GM19239 (cell line): ENCODE measurements around the gene DDX23.
"Not testable (repeated sequence)": the region's sequence is repeated elsewhere in the genome, so short reads cannot be mapped to it uniquely, and the experiment has no call there.

Experiments used
- DNase-seq: peaks from one replicate; pipeline ENCODE4 v3.0.0; 2011; ENCODE audit warnings: low spot score; ENCODE audit not compliant: insufficient read length
- FAIRE-seq: peaks from 2 replicates; lab custom pipeline; 2011; peaks lifted over from hg19 to GRCh38; lab: Jason Lieb, UNC

Gene DDX23

DNA sequence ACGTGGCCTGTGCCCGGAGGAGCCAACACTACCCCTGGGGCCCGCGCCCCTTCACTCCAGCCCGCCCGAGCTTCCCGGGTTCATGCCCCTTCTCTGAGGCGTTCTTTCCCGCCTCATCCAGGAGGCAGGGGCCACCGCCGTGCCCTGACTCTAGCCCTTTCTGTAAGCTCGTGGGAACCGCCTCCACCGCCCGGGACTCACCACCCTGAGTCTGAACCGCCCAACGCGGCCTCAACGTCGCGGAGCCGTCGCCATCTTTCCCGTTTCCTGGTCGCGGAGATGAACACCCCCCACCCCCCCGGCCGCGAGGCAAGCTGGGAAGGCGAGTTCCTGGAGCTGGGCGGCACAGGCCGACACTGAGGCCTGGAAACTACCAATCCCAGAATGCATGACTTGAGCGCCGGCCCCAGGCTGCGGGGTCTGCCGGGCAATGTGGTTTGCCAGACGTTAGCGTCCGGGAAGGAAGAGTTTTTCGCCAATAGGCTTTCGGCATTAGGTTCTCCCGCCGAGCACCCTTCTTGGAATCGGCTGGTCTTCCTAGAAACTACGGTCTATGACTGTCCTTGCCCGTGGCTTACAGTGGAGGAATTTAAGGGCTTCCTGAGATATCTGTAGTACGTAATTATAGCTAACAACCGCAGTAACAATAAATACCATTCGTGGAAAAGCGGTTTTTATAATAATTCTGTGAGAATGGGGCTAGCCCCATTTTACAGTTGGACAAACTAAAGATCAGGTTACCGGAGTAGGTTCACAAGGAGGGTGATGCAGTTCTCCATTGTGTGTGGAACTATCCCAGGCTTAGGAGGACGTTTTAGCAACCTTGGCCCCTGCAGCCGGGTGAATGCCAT, at the start of gene DDX23:
DDX23 (minus strand) TSS at position 281 of the 851 bp plus-strand sequence. CDS start 6,381 bp downstream, outside the sequence.
- DNase-seq (peak; percentile 96), FAIRE-seq (peak; percentile 97)

DNA sequence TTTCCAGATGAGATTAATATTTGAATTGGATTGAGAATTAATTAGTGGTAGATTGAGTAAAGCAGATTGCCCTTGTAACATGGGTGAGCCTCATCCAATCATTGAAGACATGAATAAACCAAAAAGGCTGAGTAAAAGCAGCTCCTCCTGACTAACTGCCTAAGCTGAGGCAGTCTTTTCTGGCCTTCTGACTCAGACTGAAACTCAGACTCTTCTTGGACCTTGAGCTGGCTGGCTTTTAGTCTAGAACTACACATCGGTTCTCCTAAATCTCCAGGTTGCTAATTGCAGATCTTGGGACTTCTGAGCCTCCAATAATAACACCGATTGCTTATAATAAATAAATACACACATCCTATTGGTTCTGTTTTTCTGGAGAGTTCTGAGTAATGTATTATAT, 49.3 kb upstream of the DDX23 start:
- FAIRE-seq (peak; percentile 11), DNase-seq (peak; percentile 38)

DNA sequence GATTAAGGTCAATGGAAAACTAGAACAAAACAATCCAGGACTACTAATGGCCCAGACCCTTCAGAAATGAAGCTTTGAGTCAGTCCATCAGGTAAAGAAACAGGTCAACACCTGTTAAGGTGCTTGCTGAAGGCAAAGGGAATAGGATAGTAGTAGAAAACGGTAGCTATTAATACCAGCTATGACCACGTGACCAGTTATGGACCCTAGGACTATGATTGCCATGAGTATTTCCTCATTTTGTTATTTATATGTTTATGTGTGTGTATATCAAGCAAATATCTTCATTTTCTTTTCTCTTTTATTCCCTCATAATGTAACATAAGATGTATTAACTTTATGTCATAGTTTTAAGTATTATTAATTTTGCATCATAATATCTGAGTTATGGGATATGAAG, 47.7 kb upstream of the DDX23 start:
- DNase-seq (no peak), FAIRE-seq (no peak)

DNA sequence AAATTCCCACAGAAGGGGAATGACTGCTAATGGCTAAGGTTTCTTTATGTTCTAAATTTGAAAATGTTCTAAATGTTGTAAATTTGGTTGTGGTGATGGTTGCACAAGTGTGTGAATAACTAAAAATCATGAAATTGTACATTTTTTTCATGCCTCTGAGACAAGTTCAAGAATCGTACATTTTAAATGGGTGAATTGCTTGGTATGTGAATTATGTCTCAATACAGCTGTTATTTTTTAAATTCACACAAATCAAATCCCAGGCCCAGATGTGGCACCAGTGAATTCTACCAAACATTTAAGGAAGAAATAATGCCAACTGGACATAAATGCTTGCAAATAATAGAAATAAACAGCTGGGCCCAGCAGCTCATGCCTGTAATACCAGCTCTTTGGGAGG, 42.3 kb upstream of the DDX23 start:
- no peak for FAIRE-seq
- DNase-seq: no peak

DNA sequence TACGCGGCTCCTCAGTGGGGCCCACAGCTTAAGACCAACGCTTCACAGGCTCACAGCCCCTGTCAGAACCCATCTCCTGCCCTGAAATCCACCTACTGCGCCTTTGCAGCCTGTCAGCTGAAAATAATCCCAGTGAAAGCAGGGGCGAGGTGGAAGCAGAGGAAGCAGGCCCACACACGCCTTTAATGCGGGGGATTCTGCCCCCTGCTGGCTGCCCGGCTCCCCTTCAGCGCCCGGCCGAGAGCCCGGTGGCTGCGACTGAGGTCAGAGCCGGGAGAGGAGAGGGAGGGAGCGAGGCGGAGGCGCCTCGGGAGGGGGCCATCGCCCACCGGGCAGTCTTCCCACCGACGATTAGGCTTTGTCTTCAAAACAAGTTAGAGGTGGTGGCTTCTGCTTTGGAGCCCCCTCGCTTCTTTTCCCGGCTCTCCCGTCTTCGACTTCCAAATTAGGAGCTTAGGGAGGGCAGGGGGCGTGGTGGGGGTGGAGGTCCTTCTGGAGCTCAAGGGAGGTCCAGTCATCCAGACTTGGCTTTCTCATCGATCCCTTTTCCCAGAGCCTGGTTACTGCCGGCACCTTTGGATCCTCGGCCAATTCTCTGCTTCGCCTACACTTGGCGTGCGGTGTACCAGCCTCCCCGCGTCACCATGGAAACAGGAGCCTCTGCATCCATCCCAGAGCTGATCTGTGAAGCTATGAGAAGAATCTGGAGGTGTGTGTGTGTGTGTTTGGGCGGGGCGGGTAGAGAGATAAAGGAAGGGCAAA, 38.9 kb upstream of the DDX23 start:
- FAIRE-seq: peak; percentile 8

DNA sequence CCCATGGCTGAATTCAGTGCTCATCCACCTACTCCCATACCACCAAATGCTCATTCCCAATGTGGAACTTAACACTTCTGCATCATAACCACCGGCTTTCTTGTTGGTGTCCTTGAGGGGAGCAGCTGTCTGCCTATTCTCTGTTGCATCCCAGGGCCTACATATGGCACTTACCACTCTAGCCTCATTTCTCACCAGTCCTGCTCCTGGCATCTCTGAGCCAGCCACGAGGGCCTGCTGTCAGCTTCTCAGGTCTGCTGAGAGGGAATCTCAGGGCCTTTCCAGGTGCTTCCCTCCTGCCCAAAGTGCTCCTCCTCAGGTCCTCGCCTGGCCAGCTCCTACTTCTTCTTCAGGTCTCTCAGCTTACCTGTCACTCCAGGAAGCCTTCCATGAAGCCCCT, 37.7 kb upstream of the DDX23 start:
- FAIRE-seq: no peak
- DNase-seq: no peak

More for the DNA sequence above, 38.9 kb upstream of the DDX23 start:
- peak; percentile 55 for DNase-seq

DNA sequence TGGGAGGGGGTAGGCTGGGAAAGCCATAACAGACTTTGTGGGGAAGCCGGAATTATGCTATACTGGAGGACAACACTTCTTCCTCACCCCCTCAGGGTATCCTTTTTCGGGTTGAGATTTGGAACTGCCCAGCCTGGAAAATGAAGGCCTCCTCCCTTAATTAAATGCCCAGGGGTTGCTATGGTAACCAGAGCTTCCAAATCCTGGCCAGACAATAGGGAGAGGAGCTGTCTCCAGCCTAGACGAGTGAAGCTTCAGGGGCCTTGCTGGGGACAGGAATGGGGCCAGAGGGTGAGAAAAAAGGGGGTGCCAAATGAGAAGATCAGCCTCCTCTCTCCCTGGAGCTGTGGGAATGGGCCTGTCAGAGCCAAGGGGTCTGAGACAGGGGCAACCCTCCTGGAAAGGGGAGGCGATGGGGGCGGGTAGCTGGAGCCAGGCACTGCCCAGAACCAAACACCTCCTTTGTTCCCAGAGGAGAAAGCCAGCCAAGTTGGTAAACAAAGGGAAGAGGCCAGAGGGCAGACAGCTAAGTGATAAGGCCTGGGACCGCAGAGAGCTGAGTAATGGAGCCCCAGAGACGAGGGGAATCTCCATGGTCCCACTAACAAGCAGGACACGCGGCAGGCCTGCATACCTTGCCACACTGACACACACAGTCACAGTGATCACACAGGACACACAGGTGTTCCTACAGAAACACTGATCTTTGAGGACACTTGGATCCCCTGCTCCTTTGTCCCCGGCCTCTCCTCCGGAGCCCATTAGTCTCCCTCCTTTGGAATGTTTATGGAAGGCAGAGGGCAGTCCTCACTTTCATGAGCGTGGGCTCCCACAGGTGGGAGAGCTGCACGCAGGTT, 31.6 kb upstream of the DDX23 start:
- no peak for FAIRE-seq
- no peak for DNase-seq

DNA sequence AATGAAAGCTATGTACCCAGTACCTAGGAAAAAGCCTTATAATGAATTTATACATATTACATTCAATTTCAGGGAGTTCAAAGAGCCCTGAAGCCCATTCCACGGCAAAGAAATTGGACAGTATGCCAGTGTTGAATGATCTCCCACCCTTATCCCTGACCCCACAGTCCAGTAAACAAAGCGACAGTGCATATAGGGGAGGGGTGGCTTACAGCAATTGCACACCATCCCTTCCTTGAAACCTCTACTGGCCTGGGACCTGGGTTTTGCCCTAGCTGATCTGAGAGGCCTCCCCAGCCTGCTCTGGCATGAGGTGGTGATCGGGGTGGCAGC, 31.0 kb upstream of the DDX23 start:
- no peak for FAIRE-seq

DNA sequence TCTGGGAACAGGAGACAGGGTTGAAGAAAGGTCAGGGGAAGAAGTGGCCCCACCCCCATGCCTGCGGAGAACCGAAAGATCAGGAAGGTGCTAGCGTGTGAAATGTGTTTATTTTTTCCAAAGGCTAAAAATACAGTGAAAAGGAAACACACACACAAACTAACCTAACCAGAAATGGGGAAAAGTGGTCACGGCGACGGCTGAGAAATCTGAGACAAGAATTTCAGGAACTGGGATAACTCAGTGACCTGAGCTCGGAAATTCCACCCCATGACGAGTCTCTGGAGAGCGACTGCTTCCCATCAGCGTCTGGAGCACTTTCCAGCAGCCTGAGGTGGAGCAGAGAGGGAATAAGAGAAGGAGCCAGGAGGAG, 30.3 kb upstream of the DDX23 start:
- FAIRE-seq (no peak), DNase-seq (no peak)

More for the DNA sequence above, 31.0 kb upstream of the DDX23 start:
- DNase-seq: no peak

DNA sequence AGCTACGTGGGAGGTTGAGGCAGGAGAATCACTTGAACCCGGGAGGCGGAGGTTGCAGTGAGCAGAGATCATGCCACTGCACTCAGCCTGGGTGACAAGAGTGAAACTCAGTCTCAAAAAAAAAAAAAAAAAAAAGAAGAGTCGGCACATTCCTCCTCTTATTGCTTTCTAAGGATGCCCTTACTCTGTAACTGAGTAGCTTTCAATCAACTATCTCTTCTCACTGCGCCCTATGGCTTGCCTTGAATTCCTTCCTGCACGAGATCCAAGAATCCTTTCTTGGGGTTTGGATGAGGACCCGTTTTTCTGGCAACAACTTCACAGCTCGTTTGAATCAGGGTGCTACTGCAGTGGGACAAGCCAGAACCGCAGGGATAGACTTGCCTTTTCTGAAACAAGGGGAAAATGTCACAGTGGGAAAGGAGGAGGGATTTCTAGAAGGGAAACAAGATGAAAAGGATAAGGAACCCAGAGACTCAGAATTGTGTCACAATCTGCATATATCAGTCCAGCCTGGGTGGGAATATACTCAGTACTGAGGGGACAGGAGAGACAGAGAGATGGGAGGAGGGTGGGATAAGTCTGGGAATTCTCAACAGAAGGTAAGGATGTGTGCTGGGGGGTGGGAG, 29.8 kb upstream of the DDX23 start:
- no peak for DNase-seq
- no peak for FAIRE-seq

DNA sequence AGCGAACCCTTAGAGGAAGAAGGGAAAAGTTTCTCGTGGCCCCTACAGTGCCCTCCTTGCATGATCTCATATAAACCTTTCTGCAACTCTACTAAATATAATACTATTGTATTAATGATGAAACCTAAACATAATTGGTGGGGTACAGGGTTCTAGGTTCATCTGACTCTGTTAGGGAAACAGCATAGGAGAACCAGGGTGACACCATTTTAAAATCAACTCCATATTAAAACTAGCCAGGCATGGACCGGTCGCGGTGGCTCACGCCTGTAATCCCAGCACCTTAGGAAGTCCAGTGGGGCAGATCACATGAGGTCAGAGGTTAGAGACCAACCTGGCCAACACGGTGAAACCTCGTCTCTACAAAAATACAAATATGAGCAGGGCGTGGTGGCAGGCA, 28.7 kb upstream of the DDX23 start:
- FAIRE-seq (no peak), DNase-seq (no peak)

DNA sequence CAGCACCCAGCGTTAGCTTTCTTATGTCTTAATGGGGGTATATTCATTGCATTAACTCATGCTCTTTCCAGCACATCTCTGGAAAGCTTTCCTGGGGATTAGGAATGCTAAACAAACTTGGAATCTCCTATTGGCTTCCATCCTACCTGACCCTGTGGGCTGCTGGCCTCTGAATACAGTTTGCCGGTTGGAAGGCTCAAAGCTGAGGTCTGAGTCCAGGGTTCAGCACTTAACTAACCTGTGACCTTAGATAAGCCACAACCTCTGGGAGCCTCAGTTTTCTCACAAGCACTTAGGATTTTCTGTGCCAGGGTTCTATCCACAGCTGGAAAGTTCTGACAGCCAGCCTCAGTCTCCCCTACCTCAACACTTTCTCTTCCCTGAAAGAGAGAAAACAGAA, 26.6 kb upstream of the DDX23 start:
- FAIRE-seq (no peak), DNase-seq (no peak)

DNA sequence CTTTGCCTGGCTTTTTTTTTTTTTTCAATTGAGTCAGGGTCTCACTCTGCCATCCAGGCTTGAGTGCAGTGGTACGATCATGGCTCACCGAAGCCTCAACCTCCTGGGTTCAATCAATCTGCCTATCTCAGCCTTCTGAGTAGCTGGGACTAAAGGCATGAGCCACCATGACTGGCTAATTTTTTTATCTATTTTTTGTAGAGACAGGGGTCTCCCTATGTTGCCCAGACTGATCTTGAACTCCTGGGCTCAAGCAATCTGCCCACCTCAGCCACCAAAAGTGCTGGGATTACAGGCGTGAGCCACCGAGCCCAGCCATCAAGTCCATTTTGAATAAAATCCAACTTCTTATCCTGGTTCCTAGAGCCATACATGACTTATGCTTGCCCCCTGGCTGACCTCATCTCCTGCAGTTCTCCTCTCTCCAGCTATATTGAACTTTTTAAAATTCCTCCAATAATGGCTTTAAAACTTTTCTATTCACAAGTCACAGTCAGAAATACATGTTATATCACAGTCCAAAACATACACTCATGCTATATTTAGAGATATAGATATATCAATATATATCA, 24.1 kb upstream of the DDX23 start:
- DNase-seq (no peak), FAIRE-seq (no peak)

DNA sequence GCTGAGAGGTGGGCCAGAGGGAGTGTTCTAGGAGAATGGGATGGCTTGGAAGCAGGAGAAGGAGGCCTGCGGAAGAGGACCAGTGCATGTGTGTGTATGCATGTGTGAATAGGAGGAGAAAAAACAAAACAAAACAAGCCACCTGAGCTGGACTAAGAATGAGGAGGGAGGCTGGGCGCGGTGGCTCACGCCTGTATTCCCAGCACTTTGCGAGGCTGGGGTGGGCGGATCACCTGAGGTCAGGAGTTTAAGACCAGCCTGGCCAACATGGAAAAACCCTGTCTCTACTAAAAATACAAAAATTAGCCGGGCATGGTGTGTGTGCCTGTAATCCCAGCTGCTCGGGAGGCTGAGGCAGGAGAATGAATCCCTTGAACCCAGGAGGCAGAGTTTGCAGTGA, 21.6 kb upstream of the DDX23 start:
- DNase-seq, FAIRE-seq: not testable (repeated sequence)

DNA sequence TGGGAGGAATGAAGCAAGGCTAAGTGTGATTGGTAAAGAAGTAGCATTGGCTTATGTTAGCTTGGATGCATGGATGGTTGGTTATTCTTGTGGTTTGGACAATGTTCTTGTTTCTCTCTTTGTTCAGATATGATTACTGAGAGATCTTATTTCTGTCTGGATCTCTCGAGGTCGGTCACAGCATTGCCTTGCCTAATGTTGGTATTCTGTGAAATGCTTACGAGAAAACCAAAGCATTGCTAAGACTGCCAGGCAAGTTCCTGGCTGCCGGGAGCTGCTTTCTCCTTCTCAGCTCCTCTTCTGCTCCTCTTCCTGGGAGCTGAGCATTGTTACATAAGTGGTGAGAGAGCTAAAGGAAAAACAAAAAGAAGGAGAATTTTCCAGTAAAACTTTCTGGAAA, 21.1 kb upstream of the DDX23 start:
- no peak for DNase-seq
- FAIRE-seq: no peak

DNA sequence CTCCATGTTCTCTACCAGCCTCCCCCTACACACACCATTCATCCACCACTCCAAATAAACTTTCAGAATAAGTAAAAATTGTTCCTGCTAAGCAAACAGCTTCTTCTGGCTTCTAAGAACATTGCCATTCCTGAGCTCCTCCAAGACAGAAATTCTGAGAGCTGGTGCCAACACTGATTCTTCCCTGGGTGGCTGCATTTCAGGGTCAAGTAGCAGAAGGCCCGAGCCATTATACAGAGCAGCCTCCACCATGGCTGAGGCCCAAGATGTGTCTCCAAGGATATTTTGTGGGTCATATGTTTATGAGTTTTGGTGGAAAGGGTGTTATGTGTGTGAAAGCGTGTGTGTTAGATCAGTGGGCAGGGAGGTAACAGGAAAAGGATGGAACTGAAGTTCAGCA, 17.2 kb upstream of the DDX23 start:
- no peak for FAIRE-seq
- DNase-seq: no peak

DNA sequence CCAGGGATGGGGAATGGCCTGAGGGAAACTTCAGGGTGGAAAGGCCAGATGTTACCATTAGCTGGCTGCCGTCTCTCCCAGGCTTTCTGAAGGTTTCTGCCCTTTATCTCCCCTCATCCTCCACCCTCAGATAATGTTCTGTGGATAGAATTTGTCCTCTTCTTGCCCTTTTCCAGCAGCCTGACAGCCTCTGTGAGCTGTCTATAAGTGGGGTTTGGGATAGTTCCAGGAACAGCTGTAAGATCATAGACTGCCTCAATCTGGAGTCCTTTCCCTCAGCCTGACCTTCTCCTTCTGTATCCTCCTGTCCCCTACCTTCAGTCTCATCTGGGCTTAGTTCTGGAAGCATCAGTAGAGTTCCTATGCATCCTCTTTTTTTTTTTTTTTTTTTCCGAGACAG, 16.5 kb upstream of the DDX23 start:
- no peak for FAIRE-seq

DNA sequence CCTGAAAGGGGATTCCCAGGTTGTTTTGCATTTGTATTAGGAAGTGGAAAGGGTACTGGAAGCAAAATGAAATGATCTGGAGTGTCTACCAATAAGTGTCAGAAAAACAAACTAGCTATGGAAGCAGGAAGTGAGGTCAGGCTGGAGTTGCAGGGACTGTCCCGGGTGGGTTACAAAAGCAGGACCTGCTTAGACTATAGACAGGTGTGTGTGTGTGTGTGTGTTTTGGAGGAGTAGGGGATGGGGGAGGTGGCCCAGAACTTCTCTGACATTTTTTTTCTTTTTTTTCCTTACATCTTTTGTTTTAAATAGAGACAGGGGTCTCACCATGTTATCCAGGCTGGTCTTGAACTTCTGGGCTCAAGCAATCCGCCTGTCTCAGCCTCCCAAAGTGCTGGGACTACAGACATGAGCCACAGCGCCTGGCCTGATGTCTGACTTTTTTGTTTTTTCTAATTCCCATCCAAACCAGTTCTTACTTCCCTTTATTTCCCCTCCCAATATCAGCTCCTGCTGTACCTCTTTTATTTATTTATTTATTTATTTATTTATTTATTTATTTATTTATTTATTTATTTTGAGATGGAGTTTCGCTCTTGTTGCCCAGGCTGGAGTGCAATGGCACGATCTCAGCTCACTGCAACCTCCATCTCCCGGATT, 14.2 kb upstream of the DDX23 start:
- no peak for DNase-seq
- FAIRE-seq: no peak

More for the DNA sequence above, 16.5 kb upstream of the DDX23 start:
- DNase-seq: no peak

DNA sequence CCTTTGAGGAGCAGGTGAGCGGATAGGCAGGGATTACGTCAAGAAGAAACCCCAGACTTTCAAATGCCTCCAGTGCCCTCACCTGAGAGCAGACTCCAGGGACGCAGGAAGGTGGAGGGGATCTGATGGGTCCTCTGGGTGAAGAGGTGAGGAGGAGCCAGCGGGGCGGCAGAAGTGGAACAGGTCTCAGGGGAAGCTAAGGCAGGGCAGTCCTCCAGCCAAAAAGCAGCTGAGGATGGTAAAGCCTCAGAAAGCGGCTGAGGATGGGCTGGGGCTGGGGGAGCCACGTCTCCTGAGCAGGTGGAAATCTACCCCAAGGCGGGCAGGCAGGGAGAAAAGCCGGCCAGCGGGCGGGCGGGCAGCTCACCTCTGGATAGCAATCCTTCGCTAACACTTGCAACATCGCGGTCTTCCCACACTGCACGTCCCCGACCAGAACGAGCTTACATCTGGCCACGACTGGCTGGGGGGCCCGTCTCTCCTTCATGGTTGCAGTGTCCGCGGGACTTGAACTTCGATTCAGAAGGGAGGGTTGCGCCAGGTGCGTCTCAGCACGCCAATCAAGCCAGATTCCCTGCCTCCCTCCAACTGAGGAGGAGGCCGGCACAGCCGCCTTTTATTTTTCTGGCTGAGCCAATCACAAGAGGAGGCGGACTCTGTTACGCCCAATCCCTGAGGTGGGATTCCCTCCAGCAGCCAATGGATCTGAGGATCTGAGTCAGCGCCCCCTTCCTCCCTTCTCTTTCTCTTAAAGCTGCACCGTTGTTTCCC, 13.5 kb upstream of the DDX23 start, which contains the start of gene RND1:
RND1 (minus strand) TSS at position 590 of the 771 bp plus-strand sequence; CDS start at position 487, 103 bp downstream.
- peak; percentile 96 for FAIRE-seq
- peak; percentile 84 for DNase-seq
